H1 (cell line): ENCODE results near the gene UGT1A7. TPM values are rescaled to one million over a fixed set of nuclear protein-coding genes. Genes with fewer than 3 reads are reported as not detected.

Source experiments
- CBX8 ChIP-seq: fragments of 300-800, 300-1000 bp; sonication (generic); IDR thresholded peaks from 2 replicates; pipeline ENCODE4 v1.7.1; 2016; ENCODE audit warnings: low read depth, low read length, borderline replicate concordance
- KDM5A ChIP-seq: fragments of 200-600 bp; IDR thresholded peaks from 2 replicates; pipeline ENCODE4 v1.7.1; 2012; ENCODE audit warnings: mild to moderate bottlenecking, low read length, inconsistent platforms, mixed read lengths
- MAFK ChIP-seq: IDR thresholded peaks from 2 replicates; pipeline ENCODE4 v1.6.1; 2012; ENCODE audit warnings: low read depth, mild to moderate bottlenecking, improper control_type of control experiment, low read length
- polyA plus RNA-seq, 7 experiments: library from polyadenylated mRNA; depleted of rRNA in 3 of 7; stranded (reverse) in 5 of 7; unstranded in 2 of 7; fragments of >200 nt in 5 of 7; fragments of 200-250 nt in 2 of 7; gene quantifications; 1 replicate in 5 of 7; 2 replicates in 1 of 7; 4 replicates in 1 of 7; pipeline versions ENCODE4 v1.2.1 to v1.2.3, GENCODE V29; 2011 to 2013; ENCODE audit warnings: missing spikeins in 2 of 7, mixed read lengths in 2 of 7
- total RNA-seq: library from RNA; stranded (reverse); fragmentation: NEBNext Ultra II Directional; extraction: Animal tissue kit (Norgen Biotek cat#: 25700); gene quantifications from 2 replicates; pipeline ENCODE4 v1.2.1, GENCODE V29; 2021

The UGT1A7 gene
- total and polyA plus RNA-seq, 2 of the 8 experiments (the other 6 are each of a cell fraction or from before 2014, with no cell fraction given), result not detected

- TF ChIP-seq CBX8 (no peak), KDM5A (no peak), MAFK (no peak)
- TF ChIP-seq, all 59 proteins: peak for 0
Measured at GRCh38 chr2:233792720-233793119, 111.0 kb downstream of the UGT1A7 start (continued).
